ENCODE measurements around the gene ARL16.

GRCh38 chr17:81684442-81684911 is 880 bp upstream of the ARL16 start:
- TF ChIP-seq, protein P1, sequence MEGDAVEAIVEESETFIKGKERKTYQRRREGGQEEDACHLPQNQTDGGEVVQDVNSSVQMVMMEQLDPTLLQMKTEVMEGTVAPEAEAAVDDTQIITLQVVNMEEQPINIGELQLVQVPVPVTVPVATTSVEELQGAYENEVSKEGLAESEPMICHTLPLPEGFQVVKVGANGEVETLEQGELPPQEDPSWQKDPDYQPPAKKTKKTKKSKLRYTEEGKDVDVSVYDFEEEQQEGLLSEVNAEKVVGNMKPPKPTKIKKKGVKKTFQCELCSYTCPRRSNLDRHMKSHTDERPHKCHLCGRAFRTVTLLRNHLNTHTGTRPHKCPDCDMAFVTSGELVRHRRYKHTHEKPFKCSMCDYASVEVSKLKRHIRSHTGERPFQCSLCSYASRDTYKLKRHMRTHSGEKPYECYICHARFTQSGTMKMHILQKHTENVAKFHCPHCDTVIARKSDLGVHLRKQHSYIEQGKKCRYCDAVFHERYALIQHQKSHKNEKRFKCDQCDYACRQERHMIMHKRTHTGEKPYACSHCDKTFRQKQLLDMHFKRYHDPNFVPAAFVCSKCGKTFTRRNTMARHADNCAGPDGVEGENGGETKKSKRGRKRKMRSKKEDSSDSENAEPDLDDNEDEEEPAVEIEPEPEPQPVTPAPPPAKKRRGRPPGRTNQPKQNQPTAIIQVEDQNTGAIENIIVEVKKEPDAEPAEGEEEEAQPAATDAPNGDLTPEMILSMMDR (IDR thresholded peaks at IDR 0.05) = no peak
- no peak for TF ChIP-seq POLR2A (IDR thresholded peaks at IDR 0.05)

Data from esophagus squamous epithelium (tissue), 4 donors.